ENCODE data around the gene TPRG1L. TPM values are rescaled to one million over a fixed set of nuclear protein-coding genes. Genes with fewer than 3 reads are reported as not detected.
A peak's percentile ranks its signal among the peaks of the same experiment; 100 is the strongest.

TPRG1L gene
- total and polyA plus RNA-seq, 8 donors, result 16.4 to 33.3 (median 21.8) TPM

GRCh38 chr1:3669971-3670431 lies 45.2 kb downstream of the TPRG1L start:
- DNase-seq, result peak in 3 of 6 donors; percentile 14 to 56 (median 31)
- intact Hi-C loops (cut with DNase I), result no loop called here
- Histone ChIP-seq H3K36me3 (no peaks in the 10 kb centered on the region), H3K4me1 (peaks cover 4 to 10% (median 9%) of the 10 kb centered on the region in 3 donors), H3K4me3 (no peak overlapping the region), H3K9me3 (no peaks in the 10 kb centered on the region), H3K27me3 (no peaks in the 10 kb centered on the region), H3K27ac (no peak overlapping the region)
- ATAC-seq, result no peak
- 85 to 91% methylated on average over 8 to 9 of the region's 9 CpGs for WGBS, 2 donors
- FAIRE-seq, result no peak
- TF ChIP-seq CTCF (IDR thresholded peaks at IDR 0.05), result no peak

- Histone ChIP-seq H3K9me3 (no peaks in the 10 kb centered on the region), H3K4me1 (peaks cover 4 to 10% (median 9%) of the 10 kb centered on the region in 3 donors), H3K36me3 (no peaks in the 10 kb centered on the region), H3K4me3 (no peak overlapping the region), H3K27me3 (no peaks in the 10 kb centered on the region), H3K27ac (no peak overlapping the region)
- ATAC-seq, result no peak
- no peak for FAIRE-seq
- no peak for TF ChIP-seq CTCF (IDR thresholded peaks at IDR 0.05)
- DNase-seq, result peak in 3 of 6 donors; percentile 59 to 83 (median 61)
- 79 to 82% methylated on average over 15 of the region's 15 CpGs for whole genome bisulfite sequencing, 2 donors
- intact Hi-C loops (cut with DNase I), result no loop called here
Observed at GRCh38 chr1:3670823-3671265, 46.0 kb downstream of the TPRG1L start.

- peak in 3 of 6 donors; percentile 20 to 77 (median 58) for DNase-seq
- TF ChIP-seq CTCF (IDR thresholded peaks at IDR 0.05), result no peak
- Histone ChIP-seq H3K9me3 (no peaks in the 10 kb centered on the region), H3K36me3 (no peaks in the 10 kb centered on the region), H3K27ac (no peak overlapping the region), H3K4me1 (peaks cover 4 to 10% (median 9%) of the 10 kb centered on the region in 3 donors), H3K4me3 (no peak overlapping the region), H3K27me3 (no peaks in the 10 kb centered on the region)
- no peak for FAIRE-seq
- intact Hi-C loops (cut with DNase I), result no loop called here
- ATAC-seq, result no peak
- 36 to 40% methylated on average over 29 of the region's 29 CpGs for WGBS, 2 donors
Observed at GRCh38 chr1:3671371-3672180, 46.8 kb downstream of the TPRG1L start.

GRCh38 chr1:3672231-3672970 lies 47.6 kb downstream of the TPRG1L start:
- intact Hi-C loops (cut with DNase I), result no loop called here
- DNase-seq (peak in 3 of 6 donors; percentile 30 to 54 (median 35)), ATAC-seq (no peak), FAIRE-seq (no peak)
- Histone ChIP-seq H3K27me3 (no peaks in the 10 kb centered on the region), H3K27ac (no peak overlapping the region), H3K36me3 (no peaks in the 10 kb centered on the region), H3K4me3 (no peak overlapping the region), H3K9me3 (no peaks in the 10 kb centered on the region), H3K4me1 (peaks cover 4 to 10% (median 9%) of the 10 kb centered on the region in 3 donors)
- TF ChIP-seq CTCF (IDR thresholded peaks at IDR 0.05), result no peak
- WGBS, 2 donors, result 84% methylated on average over 21 of the region's 21 CpGs
